GM23338 (cell line): ENCODE data around the gene CRLF3. TPM values are rescaled to one million over a fixed set of nuclear protein-coding genes. Genes with fewer than 3 reads are reported as not detected.

Experiments used
- ATAC-seq: fragments of 200-7000 bp; cut with Tn5 transposase; 3 replicates; pipeline ENCODE4 v1.9.1; 2020
- DNase-seq: peaks from one replicate; pipeline ENCODE4 v3.0.0-alpha.2; 2015; ENCODE audit warnings: low spot score
- H2AFZ ChIP-seq: fragments of 200-600 bp; sonication (generic); 2 replicates; pipeline ENCODE4 v1.8.0; 2016; ENCODE audit warnings: antibody characterized with exemption, mild to moderate bottlenecking, moderate library complexity
- H3F3A ChIP-seq: fragments of 200-600 bp; sonication (generic); replicated peaks from 2 replicates; pipeline ENCODE4 v1.8.0; 2017; ENCODE audit warnings: antibody characterized with exemption, mixed run types, low read depth
- H3K27ac ChIP-seq: fragments of 200-600 bp; sonication (generic); 2 replicates; pipeline ENCODE4 v1.6.1; 2016; ENCODE audit warnings: low read depth
- H3K27me3 ChIP-seq: fragments of 200-600 bp; sonication (generic); 2 replicates; pipeline ENCODE4 v1.8.0; 2016; ENCODE audit warnings: mild to moderate bottlenecking, mixed run types, moderate library complexity; ENCODE audit not compliant: insufficient read depth
- H3K36me3 ChIP-seq: fragments of 200-600 bp; sonication (generic); 2 replicates; pipeline ENCODE4 v1.8.0; 2016; ENCODE audit warnings: mild to moderate bottlenecking; ENCODE audit not compliant: insufficient read depth
- H3K4me1 ChIP-seq: fragments of 200-600 bp; sonication (generic); 2 replicates; pipeline ENCODE4 v1.8.0; 2016; ENCODE audit warnings: mild to moderate bottlenecking, moderate library complexity; ENCODE audit not compliant: insufficient read depth
- H3K4me2 ChIP-seq: fragments of 200-600 bp; sonication (generic); 2 replicates; pipeline ENCODE4 v1.7.1; 2017; ENCODE audit warnings: mixed run types
- H3K4me3 ChIP-seq: fragments of 200-600 bp; sonication (generic); 2 replicates; pipeline ENCODE4 v1.6.1; 2016; ENCODE audit warnings: mixed run types
- H3K79me2 ChIP-seq: fragments of 200-600 bp; sonication (generic); replicated peaks from 2 replicates; pipeline ENCODE4 v1.8.0; 2017; ENCODE audit warnings: mild to moderate bottlenecking; ENCODE audit not compliant: insufficient read depth
- H3K9me2 ChIP-seq: fragments of 200-600 bp; sonication (generic); 2 replicates; pipeline ENCODE4 v1.8.0; 2017; ENCODE audit not compliant: insufficient read depth
- H4K20me1 ChIP-seq: fragments of 200-600 bp; sonication (generic); replicated peaks from 2 replicates; pipeline ENCODE4 v1.8.0; 2017; ENCODE audit warnings: mild to moderate bottlenecking; ENCODE audit not compliant: insufficient read depth
- H3K27ac Mint-ChIP-seq: 2 replicates; pipeline ENCODE4 v1.8.0; 2020; ENCODE audit warnings: inconsistent platforms, mild to moderate bottlenecking, moderate library complexity, mixed read lengths
- H3K27me3 Mint-ChIP-seq: 3 replicates; pipeline ENCODE4 v1.8.0; 2022; ENCODE audit warnings: low read depth, mild to moderate bottlenecking, moderate library complexity, mixed read lengths, inconsistent platforms; ENCODE audit not compliant: insufficient read depth, poor library complexity
- H3K36me3 Mint-ChIP-seq: 3 replicates; pipeline ENCODE4 v1.8.0; 2021; ENCODE audit warnings: low read depth, mild to moderate bottlenecking, inconsistent platforms, moderate library complexity, mixed read lengths
- H3K4me1 Mint-ChIP-seq: 3 replicates; pipeline ENCODE4 v1.8.0; 2020; ENCODE audit warnings: mild to moderate bottlenecking, inconsistent platforms, mixed read lengths
- H3K4me3 Mint-ChIP-seq: 3 replicates; pipeline ENCODE4 v1.8.0; 2021; ENCODE audit warnings: moderate library complexity, mild to moderate bottlenecking, inconsistent platforms, mixed read lengths
- H3K9me3 Mint-ChIP-seq: 3 replicates; pipeline ENCODE4 v1.8.0; 2020; ENCODE audit warnings: moderate library complexity, mild to moderate bottlenecking, inconsistent platforms, mixed read lengths
- CREB1 ChIP-seq: fragments of 250-450 bp; sonication (Bioruptor Pico); IDR thresholded peaks from 2 replicates; pipeline ENCODE4 v1.5.0; 2020; ENCODE audit warnings: low read depth, mild to moderate bottlenecking, moderate library complexity
- CTCF ChIP-seq, 2 experiments: fragments of 200-600 bp in 1 of 2; sonication (generic) in 1 of 2; conservative IDR thresholded peaks; 2 replicates each; pipeline versions ENCODE4 v1.5.1 to v1.6.1; 2016 to 2017; ENCODE audit warnings: antibody characterized with exemption in 2 of 2, low read depth in 2 of 2, mild to moderate bottlenecking in 2 of 2, moderate library complexity in 1 of 2
- EZH2phosphoT487 ChIP-seq: fragments of 200-600 bp; sonication (generic); IDR thresholded peaks from one replicate; pipeline ENCODE4 v1.8.1; 2018; ENCODE audit warnings: antibody characterized with exemption; ENCODE audit not compliant: unreplicated experiment
- POLR2AphosphoS5 ChIP-seq: IDR thresholded peaks from 2 replicates; pipeline ENCODE4 v1.6.1; 2016; ENCODE audit warnings: antibody characterized with exemption, low read depth
- REST ChIP-seq: IDR thresholded peaks from one replicate; pipeline ENCODE4 v1.6.1; 2018; ENCODE audit warnings: antibody characterized with exemption; ENCODE audit not compliant: unreplicated experiment
- STAT1 ChIP-seq: IDR thresholded peaks from one replicate; pipeline ENCODE4 v1.6.1; 2016; ENCODE audit warnings: antibody characterized with exemption; ENCODE audit not compliant: unreplicated experiment
- ZNF114 ChIP-seq: fragments of 250-450 bp; sonication (Bioruptor Pico); IDR thresholded peaks from 2 replicates; pipeline ENCODE4 v1.5.0; 2020; ENCODE audit warnings: mild to moderate bottlenecking, moderate library complexity
- ZNF462 ChIP-seq: fragments of 250-450 bp; sonication (Bioruptor Pico); IDR thresholded peaks from 2 replicates; pipeline ENCODE4 v1.5.0; 2020; ENCODE audit warnings: mild to moderate bottlenecking, moderate library complexity
- polyA plus RNA-seq: library from polyadenylated mRNA; unstranded; fragments of >200 nt; fragmentation: Nextera tagmentation; extraction: Ambion mirVana; gene quantifications from 2 replicates; pipeline ENCODE4 v1.2.1, GENCODE V29; 2016
- total RNA-seq: library from RNA; depleted of rRNA; stranded (reverse); fragments of >200 nt; shearing (Covaris generic); gene quantifications from 2 replicates; pipeline ENCODE4 v1.2.3, GENCODE V29; 2014
- TF ChIP-seq, protein P1 (sequence below): IDR thresholded peaks from 2 replicates; pipeline ENCODE4 v1.6.1; 2016; ENCODE audit warnings: antibody characterized with exemption

The CRLF3 gene
- total and polyA plus RNA-seq, 2 experiments from 2014 or later: 24.2 to 28.6 TPM

DNA sequence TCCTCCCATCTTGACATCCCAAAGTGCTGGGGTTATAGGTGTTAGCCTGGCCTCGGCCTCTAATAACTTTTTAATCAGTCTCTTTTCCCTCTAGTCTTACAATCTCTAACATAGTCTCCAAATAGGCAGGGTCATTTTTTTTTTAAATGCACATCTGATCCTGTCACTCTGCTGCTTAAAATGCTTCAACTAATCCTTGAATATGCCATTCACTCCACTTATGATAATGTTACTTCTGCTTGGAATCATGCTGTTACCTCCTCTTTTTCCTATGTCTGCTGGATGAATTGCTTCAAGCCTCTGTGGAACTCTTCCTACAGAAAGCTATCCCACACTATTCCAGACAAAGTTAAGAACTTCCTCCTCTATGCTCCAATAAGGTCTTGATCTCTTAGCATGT is 22.8 kb downstream of the CRLF3 start:
- H3K36me3 Mint-ChIP-seq: peaks cover 62% of the 10 kb centered on the region
- Histone ChIP-seq H3K4me3 (no peak overlapping the region), H3K4me1 (peaks cover 8% of the 10 kb centered on the region)

More for the DNA sequence above, 22.8 kb downstream of the CRLF3 start:
- H3K9me3 Mint-ChIP-seq: no peaks in the 10 kb centered on the region
- Histone ChIP-seq H3K9me2 (no peaks in the 10 kb centered on the region), H3F3A (0 out of 2 replicates have a peak, but pooled peaks cover 9% of the 10 kb centered on the region), H3K27ac (no peak overlapping the region), H3K4me2 (no peak overlapping the region), H3K36me3 (peaks cover 29% of the 10 kb centered on the region), H3K79me2 (peaks cover 24% of the 10 kb centered on the region), H4K20me1 (peaks cover 10% of the 10 kb centered on the region), H2AFZ (no peak overlapping the region), H3K27me3 (no peaks in the 10 kb centered on the region)
- peaks cover 8% of the 10 kb centered on the region for H3K4me1 Mint-ChIP-seq
- no peak for ATAC-seq
- no peak for DNase-seq
- H3K4me3 Mint-ChIP-seq: no peak overlapping the region
- H3K27ac Mint-ChIP-seq: no peak overlapping the region
- H3K27me3 Mint-ChIP-seq: peaks cover under 1% of the 10 kb centered on the region
- TF ChIP-seq, protein P1, sequence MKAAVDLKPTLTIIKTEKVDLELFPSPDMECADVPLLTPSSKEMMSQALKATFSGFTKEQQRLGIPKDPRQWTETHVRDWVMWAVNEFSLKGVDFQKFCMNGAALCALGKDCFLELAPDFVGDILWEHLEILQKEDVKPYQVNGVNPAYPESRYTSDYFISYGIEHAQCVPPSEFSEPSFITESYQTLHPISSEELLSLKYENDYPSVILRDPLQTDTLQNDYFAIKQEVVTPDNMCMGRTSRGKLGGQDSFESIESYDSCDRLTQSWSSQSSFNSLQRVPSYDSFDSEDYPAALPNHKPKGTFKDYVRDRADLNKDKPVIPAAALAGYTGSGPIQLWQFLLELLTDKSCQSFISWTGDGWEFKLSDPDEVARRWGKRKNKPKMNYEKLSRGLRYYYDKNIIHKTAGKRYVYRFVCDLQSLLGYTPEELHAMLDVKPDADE: no peak
- TF ChIP-seq POLR2AphosphoS5 (no peak), REST (no peak), ZNF462 (CRISPR knock-in tag) (no peak), STAT1 (no peak), EZH2phosphoT487 (no peak), CREB1 (CRISPR knock-in tag) (no peak), ZNF114 (CRISPR knock-in tag) (no peak), CTCF (conservative IDR thresholded peaks at IDR 0.05; ENCODE audit: low read depth in 2 of 2) (no peak)
